C4-2B (cell line): ENCODE data around the gene CSGALNACT2.

ENCODE experiments used
- H3K27ac ChIP-seq: fragments of 450-650 bp; 2 replicates; pipeline ENCODE4 v1.5.1; 2017
- ZFX ChIP-seq: fragments of 450-650 bp; IDR thresholded peaks from 2 replicates; pipeline ENCODE4 v1.6.1; 2017
- TF ChIP-seq, protein P1 (sequence below): fragments of 450-650 bp; conservative IDR thresholded peaks from 2 replicates; pipeline ENCODE4 v1.5.1; 2017; ENCODE audit warnings: mild to moderate bottlenecking

The CSGALNACT2 gene

DNA sequence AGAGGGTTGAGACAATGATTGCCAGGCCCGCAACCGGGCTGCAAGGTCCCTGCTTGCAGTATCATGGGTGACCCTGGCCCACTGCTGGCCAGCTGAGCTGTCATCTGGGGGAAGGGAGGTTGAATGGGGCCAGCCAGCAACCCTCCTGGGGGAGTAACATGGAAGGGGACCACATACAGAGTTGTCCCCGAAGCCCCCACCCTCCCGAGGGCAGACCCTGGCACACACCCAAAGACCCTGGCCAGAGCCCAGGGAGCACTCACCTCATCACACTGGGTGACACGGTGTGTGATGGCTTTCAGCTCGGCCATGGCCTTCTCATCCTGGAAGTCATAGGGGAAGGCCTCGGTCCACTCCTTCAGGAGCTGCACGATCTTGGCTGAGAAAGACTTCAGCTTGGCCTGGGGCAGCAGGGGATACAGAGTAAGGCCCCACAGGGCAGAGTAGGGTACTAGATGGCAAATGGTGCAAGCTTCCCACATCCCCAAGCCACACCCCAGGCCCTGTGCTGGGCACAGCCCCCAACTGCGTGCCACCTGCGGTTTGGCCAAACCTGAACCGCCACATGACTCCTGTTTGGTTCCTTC lies 63.4 kb downstream of the CSGALNACT2 start:
- H3K27ac ChIP-seq, result no peak overlapping the region
- TF ChIP-seq, protein P1, sequence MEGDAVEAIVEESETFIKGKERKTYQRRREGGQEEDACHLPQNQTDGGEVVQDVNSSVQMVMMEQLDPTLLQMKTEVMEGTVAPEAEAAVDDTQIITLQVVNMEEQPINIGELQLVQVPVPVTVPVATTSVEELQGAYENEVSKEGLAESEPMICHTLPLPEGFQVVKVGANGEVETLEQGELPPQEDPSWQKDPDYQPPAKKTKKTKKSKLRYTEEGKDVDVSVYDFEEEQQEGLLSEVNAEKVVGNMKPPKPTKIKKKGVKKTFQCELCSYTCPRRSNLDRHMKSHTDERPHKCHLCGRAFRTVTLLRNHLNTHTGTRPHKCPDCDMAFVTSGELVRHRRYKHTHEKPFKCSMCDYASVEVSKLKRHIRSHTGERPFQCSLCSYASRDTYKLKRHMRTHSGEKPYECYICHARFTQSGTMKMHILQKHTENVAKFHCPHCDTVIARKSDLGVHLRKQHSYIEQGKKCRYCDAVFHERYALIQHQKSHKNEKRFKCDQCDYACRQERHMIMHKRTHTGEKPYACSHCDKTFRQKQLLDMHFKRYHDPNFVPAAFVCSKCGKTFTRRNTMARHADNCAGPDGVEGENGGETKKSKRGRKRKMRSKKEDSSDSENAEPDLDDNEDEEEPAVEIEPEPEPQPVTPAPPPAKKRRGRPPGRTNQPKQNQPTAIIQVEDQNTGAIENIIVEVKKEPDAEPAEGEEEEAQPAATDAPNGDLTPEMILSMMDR, result no peak
- TF ChIP-seq ZFX, result no peak

DNA sequence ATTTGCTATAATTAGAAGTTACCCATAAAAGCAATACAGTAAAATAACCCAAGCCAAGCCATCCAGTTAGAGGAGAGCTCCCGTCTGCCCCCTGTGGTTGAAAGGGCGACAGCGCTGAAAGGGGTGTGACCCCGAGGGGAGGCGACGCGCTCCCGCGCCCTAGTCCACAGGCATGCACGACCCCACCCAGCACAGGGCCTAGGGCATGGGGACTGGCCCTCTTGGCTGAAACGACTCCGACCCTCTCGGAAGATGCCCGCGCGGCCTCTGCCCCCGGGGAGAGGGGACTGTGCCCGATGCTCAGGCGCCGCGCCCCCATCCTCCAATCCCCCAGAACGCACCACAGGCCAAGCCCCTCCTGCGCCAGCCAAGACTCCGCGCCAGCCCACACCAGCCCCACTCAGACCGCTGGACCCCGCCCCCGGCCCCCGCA lies 64.0 kb downstream of the CSGALNACT2 start:
- H3K27ac ChIP-seq, result no peak overlapping the region
- no peak for TF ChIP-seq ZFX

DNA sequence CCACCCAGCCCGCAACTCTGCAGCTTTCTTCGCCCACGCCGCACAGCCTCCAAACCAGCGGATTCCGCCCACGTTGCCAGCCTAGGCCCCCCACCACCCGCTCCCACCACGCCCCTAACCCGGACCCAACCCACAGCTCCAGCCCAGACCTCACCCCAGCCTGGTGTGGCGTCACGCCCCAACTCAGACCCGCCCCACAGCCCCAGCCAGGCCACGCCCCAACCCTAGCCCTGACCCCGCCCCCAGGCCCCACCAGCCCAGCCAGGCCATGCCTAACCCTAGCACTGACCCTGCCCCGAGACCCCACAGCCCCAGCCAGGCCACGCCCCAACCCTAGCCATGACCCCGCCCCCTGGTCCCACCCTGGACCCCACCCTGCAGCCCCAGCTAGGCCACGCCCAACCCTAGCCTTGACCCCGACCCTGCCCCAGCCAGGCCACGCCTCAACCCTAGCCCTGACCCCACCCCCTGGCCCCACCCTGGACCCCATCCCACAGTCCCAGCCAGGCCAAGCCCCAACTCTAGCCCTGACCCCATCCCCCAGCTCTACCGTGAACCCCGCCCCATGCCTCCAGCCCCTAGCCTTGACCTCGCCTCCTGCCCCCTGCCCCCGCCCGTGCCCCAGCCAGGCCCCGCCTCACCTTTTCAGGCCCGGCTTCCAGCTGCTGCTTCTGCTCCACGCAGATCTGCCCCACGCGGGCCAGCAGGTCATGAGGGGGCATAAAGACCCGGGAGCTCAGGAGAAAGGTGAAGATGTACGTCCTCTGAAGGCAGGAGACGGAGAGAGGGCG lies 64.6 kb downstream of the CSGALNACT2 start:
- no peak for TF ChIP-seq ZFX
- TF ChIP-seq, protein P1, result no peak
- H3K27ac ChIP-seq, result no peak overlapping the region

DNA sequence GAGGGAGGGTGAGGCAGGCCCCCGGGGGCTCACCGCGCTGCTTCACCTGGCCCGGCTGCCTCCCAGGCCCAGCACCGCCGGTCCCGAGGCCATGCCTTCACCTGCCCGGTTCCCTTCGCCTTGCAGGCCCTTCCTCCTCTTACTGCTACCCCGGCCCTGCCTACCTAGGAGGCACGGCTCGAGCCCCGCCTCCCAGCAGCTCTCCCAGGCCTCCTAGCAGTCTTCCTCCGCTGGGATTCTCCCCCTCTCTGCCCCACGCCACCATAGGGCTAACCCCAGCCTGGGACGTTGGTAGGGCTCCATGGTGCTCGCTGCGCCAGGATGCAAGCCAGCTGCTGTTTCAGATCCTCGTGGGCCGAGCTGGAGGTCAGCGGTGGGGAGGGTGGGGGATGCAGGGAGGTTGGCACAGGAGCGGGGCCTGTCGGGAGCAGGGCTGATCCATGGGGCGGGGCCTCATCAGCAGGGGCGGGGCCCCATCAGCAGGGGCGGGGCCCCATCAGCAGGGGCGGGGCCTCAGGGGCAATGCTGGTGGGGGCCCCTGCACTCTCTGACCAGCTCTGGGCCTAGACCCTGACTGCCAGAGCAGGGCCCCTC lies 65.3 kb downstream of the CSGALNACT2 start:
- no peak overlapping the region for H3K27ac ChIP-seq
- TF ChIP-seq, protein P1, result no peak
- TF ChIP-seq ZFX, result no peak

DNA sequence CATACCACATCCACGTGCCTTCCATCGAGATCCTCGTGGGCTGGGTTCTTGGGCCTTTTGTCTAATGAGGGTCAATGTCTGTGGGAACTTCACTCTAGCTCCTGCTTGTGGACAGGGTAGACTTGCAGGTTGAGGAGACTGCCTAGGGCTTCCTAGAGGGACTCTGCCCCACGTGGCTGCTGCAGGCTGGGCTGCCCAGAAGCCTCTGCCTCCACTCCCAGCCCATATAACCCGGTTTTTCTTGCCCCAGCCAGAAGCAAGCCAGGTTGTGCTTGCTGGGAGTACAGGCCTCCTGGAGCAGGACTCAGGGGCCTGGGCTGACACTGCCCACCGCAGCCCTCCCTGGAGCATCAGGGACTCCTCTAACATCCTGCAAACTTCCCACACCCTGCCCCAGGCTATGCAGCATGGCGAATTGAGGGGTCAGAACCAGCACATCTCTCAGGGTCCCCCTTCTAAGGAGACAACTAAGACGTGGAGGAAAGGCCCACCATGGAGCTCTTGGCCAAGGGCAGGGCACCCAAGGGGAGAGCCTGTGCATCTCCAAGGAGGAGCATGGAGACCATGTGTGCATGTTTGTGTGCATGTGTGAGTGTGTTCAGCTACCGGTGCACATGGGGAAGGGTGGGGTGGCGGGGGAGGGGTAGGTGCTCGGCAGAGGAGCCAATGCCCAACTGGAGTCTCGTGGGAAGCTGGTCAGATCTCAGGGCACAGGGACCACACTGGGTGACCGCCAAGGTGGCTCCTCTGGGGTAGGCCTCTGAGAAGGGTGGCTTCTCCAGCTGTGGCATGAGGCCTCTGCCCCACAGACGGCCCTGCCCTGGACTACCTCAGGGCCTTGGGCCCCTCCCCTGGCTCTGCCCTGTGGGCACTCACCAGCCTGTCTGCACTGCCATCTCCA lies 66.0 kb downstream of the CSGALNACT2 start:
- no peak overlapping the region for H3K27ac ChIP-seq
- TF ChIP-seq ZFX, result no peak
- TF ChIP-seq, protein P1, result no peak

DNA sequence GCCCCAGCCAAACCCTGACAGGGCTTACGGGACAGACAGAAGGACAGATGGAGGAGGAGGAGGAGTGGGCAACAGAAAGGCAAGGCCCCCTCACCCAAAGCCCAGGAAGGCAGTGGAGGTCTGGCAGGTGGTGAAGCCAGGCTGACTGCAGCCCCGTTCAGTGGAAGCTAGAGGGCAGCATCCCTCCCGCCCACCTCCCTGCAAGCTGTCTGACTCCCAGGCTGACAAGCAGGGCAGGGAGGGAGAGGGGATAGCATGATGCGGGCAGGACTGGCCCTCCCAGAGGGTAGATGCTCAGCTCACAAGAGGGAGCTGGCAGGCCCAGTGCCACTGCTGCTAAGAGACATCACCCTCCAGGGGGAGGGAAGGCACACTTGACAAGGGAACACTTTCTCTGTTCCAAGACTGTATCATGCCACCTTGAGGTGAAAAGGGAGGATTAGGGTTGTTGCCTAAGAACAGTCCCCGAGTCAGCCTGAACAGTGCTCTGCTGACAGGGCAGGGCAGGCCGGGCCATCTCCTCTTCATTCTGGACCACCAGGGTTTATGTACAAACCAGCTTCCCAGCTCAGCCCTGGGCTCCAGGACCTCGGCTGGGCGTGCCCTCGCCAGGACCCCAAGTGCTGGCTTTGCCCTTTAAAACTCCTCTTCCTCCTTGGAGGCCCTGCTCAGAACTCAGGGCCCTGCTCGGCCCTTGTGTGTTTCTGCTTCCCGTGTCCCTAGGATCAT lies 66.9 kb downstream of the CSGALNACT2 start:
- TF ChIP-seq ZFX, result no peak
- TF ChIP-seq, protein P1, result peak; percentile 89
- no peak overlapping the region for H3K27ac ChIP-seq
